ENCODE measurements around the gene PRLR.

GRCh38 chr5:35115920-35116319 lies 114.4 kb downstream of the PRLR start:
- TF ChIP-seq CTCF (IDR thresholded peaks at IDR 0.05; ENCODE audit: control extremely low read depth in 1 of 3, insufficient read depth in 1 of 3, low read depth in 1 of 3, low read length in 3 of 3) (no peak), ZNF274 (IDR thresholded peaks at IDR 0.05; ENCODE audit: borderline replicate concordance, extremely low read depth, low read length) (no peak)
